HG03354 (cell line): ENCODE measurements around the gene CNFN.

Experiments
- ATAC-seq: cut with Tn5 transposase; IDR thresholded peaks from one replicate; pipeline ENCODE4 v1.9.1; 2021; ENCODE audit warnings: mild to moderate bottlenecking; ENCODE audit not compliant: unreplicated experiment, poor library complexity, severe bottlenecking

Gene CNFN

GRCh38 chr19:42378225-42379215 lies 11.6 kb downstream of the CNFN start:
- no peak for ATAC-seq

- ATAC-seq, result no peak
These were observed 13.9 kb downstream of the CNFN start for GRCh38 chr19:42376177-42376555.

GRCh38 chr19:42375415-42376176 lies 14.5 kb downstream of the CNFN start:
- ATAC-seq, result no peak

GRCh38 chr19:42374826-42375376 lies 15.2 kb downstream of the CNFN start:
- no peak for ATAC-seq

GRCh38 chr19:42370626-42371175 lies 19.4 kb downstream of the CNFN start:
- ATAC-seq, result no peak

- no peak for ATAC-seq
These were observed 20.0 kb downstream of the CNFN start for GRCh38 chr19:42370068-42370520.

GRCh38 chr19:42369433-42370067 lies 20.5 kb downstream of the CNFN start:
- ATAC-seq, result no peak

- ATAC-seq, result no peak
These were observed 21.3 kb downstream of the CNFN start for GRCh38 chr19:42368765-42369164.

GRCh38 chr19:42368360-42368759 lies 21.7 kb downstream of the CNFN start:
- ATAC-seq, result no peak

- no peak for ATAC-seq
These were observed 22.2 kb downstream of the CNFN start for GRCh38 chr19:42367929-42368328.

- no peak for ATAC-seq
These were observed 23.4 kb downstream of the CNFN start for GRCh38 chr19:42366673-42367072.

GRCh38 chr19:42363614-42364346 lies 26.3 kb downstream of the CNFN start:
- ATAC-seq, result no peak

- no peak for ATAC-seq
These were observed 27.1 kb downstream of the CNFN start for GRCh38 chr19:42362891-42363440.

- ATAC-seq, result no peak
These were observed 27.8 kb downstream of the CNFN start for GRCh38 chr19:42362342-42362741.

GRCh38 chr19:42361545-42361910 lies 28.6 kb downstream of the CNFN start:
- ATAC-seq, result no peak

GRCh38 chr19:42360787-42361544 lies 29.1 kb downstream of the CNFN start:
- ATAC-seq, result no peak

GRCh38 chr19:42357290-42357689 lies 32.8 kb downstream of the CNFN start:
- no peak for ATAC-seq

- no peak for ATAC-seq
These were observed 33.4 kb downstream of the CNFN start for GRCh38 chr19:42356686-42357085.
